SK-N-SH treated with all-trans-retinoic acid at 6 μM for 48 hours (cell line): ENCODE results near the gene PEX5L.

ENCODE experiments used
- ATAC-seq: fragments of 200-7000 bp; cut with Tn5 transposase; 3 replicates; pipeline ENCODE4 v1.9.1; 2020; ENCODE audit warnings: mild to moderate bottlenecking, moderate library complexity
- ARNTL ChIP-seq: fragments of 450-650 bp; formaldehyde crosslinking; IDR thresholded peaks from 2 replicates; pipeline ENCODE4 v1.5.0; 2020; ENCODE audit warnings: low read depth, mild to moderate bottlenecking, moderate library complexity, borderline replicate concordance
- BACH2 ChIP-seq: fragments of 250-450 bp; sonication (Bioruptor Pico); IDR thresholded peaks from 2 replicates; pipeline ENCODE4 v1.9.0; 2021; ENCODE audit warnings: mild to moderate bottlenecking, borderline replicate concordance
- CREB5 ChIP-seq: fragments of 250-450 bp; sonication (Bioruptor Pico); IDR thresholded peaks from 2 replicates; pipeline ENCODE4 v1.5.1; 2020; ENCODE audit warnings: low read depth, mild to moderate bottlenecking, moderate library complexity
- CSDC2 ChIP-seq: fragments of 250-450 bp; sonication (Bioruptor Pico); IDR thresholded peaks from 2 replicates; pipeline ENCODE4 v1.5.0; 2020; ENCODE audit warnings: mild to moderate bottlenecking, moderate library complexity
- ESRRG ChIP-seq: fragments of 250-450 bp; sonication (Bioruptor Pico); IDR thresholded peaks from 2 replicates; pipeline ENCODE4 v1.6.1; 2021; ENCODE audit warnings: mild to moderate bottlenecking
- GLIS3 ChIP-seq: fragments of 250-450 bp; sonication (Bioruptor Pico); IDR thresholded peaks from 2 replicates; pipeline ENCODE4 v1.5.0; 2020; ENCODE audit warnings: mild to moderate bottlenecking, moderate library complexity
- OSR1 ChIP-seq: fragments of 250-450 bp; sonication (Bioruptor Pico); IDR thresholded peaks from 2 replicates; pipeline ENCODE4 v1.8.0; 2022; ENCODE audit warnings: moderate library complexity, mild to moderate bottlenecking, inconsistent platforms
- PATZ1 ChIP-seq: fragments of 250-450 bp; sonication (Bioruptor Pico); IDR thresholded peaks from 2 replicates; pipeline ENCODE4 v1.8.0; 2020; ENCODE audit warnings: mild to moderate bottlenecking, moderate library complexity, borderline replicate concordance
- PPARA ChIP-seq: fragments of 250-450 bp; sonication (Bioruptor Pico); IDR thresholded peaks from 2 replicates; pipeline ENCODE4 v1.5.0; 2020; ENCODE audit warnings: mild to moderate bottlenecking, borderline replicate concordance
- RARB ChIP-seq: fragments of 250-450 bp; sonication (Bioruptor Pico); IDR thresholded peaks from 2 replicates; pipeline ENCODE4 v1.8.0; 2021; ENCODE audit warnings: mild to moderate bottlenecking, moderate library complexity
- SNAI2 ChIP-seq: fragments of 250-450 bp; sonication (Bioruptor Pico); IDR thresholded peaks from 2 replicates; pipeline ENCODE4 v1.5.0; 2020; ENCODE audit warnings: mild to moderate bottlenecking, moderate library complexity
- TCF4 ChIP-seq: fragments of 250-450 bp; sonication (Bioruptor Pico); IDR thresholded peaks from 2 replicates; pipeline ENCODE4 v1.8.0; 2021; ENCODE audit warnings: mild to moderate bottlenecking, moderate library complexity, borderline replicate concordance
- TOX ChIP-seq: fragments of 250-450 bp; sonication (Bioruptor Pico); IDR thresholded peaks from 2 replicates; pipeline ENCODE4 v1.8.0; 2021; ENCODE audit warnings: mild to moderate bottlenecking, moderate library complexity, borderline replicate concordance
- TSHZ2 ChIP-seq: fragments of 250-450 bp; sonication (Bioruptor Pico); IDR thresholded peaks from 2 replicates; pipeline ENCODE4 v1.5.0; 2020; ENCODE audit warnings: mild to moderate bottlenecking, moderate library complexity
- ZC3H10 ChIP-seq: fragments of 250-450 bp; sonication (Bioruptor Pico); IDR thresholded peaks from 2 replicates; pipeline ENCODE4 v1.5.1; 2021; ENCODE audit warnings: mild to moderate bottlenecking, moderate library complexity
- ZFP3 ChIP-seq: fragments of 250-450 bp; sonication (Bioruptor Pico); IDR thresholded peaks from 2 replicates; pipeline ENCODE4 v1.5.0; 2020; ENCODE audit warnings: mild to moderate bottlenecking, moderate library complexity
- ZFP30 ChIP-seq: fragments of 450-650 bp; formaldehyde crosslinking; IDR thresholded peaks from 2 replicates; pipeline ENCODE4 v1.5.0; 2022; ENCODE audit warnings: mild to moderate bottlenecking, moderate library complexity
- ZNF565 ChIP-seq: fragments of 450-650 bp; formaldehyde crosslinking; conservative IDR thresholded peaks from 2 replicates; pipeline ENCODE4 v1.5.0; 2020; ENCODE audit warnings: low read depth, mild to moderate bottlenecking, moderate library complexity
- ZNF70 ChIP-seq: fragments of 450-650 bp; formaldehyde crosslinking; IDR thresholded peaks from 2 replicates; pipeline ENCODE4 v1.5.0; 2020; ENCODE audit warnings: mild to moderate bottlenecking, moderate library complexity
- ZNF8 ChIP-seq: fragments of 450-650 bp; formaldehyde crosslinking; IDR thresholded peaks from 2 replicates; pipeline ENCODE4 v1.5.0; 2020; ENCODE audit warnings: mild to moderate bottlenecking, moderate library complexity
- TF ChIP-seq, protein P1 (sequence below): fragments of 250-450 bp; sonication (Bioruptor Pico); IDR thresholded peaks from 2 replicates; pipeline ENCODE4 v1.8.0; 2021; ENCODE audit warnings: low read depth, mild to moderate bottlenecking, moderate library complexity, borderline replicate concordance
- TF ChIP-seq, protein P2 (sequence below): fragments of 250-450 bp; sonication (Bioruptor Pico); IDR thresholded peaks from 2 replicates; pipeline ENCODE4 v1.5.1; 2021; ENCODE audit warnings: mild to moderate bottlenecking, moderate library complexity

Gene PEX5L

DNA sequence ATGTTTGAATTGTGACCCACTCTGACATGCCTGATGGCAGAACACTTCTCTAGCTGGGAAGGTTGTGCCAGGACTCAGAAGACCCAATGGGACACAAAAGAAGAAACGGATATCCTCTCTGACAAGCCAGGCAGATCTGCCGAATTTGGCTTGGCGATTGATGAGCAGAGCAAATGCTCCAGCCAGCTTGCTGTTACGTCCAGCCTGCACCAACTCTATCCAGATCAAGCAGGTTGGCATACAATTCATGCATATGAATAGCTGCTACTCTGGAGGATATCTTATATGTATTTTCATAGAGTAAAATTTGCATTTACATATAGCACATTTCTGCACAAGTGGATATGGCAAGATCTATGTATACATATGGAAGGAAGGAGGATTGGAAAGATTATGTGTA lies 102.8 kb downstream of the PEX5L start:
- no peak for ATAC-seq
- TF ChIP-seq ZNF70 (CRISPR knock-in tag) (no peak), OSR1 (CRISPR knock-in tag) (no peak), ESRRG (no peak), TSHZ2 (no peak), PPARA (CRISPR knock-in tag) (no peak), ZFP3 (CRISPR knock-in tag) (no peak)

- TF ChIP-seq PPARA (CRISPR knock-in tag) (no peak), ZNF70 (CRISPR knock-in tag) (no peak)
- ATAC-seq = no peak
Measured at GRCh38 chr3:179933080-179933479, 103.7 kb downstream of the PEX5L start.

GRCh38 chr3:179932674-179933073 lies 104.1 kb downstream of the PEX5L start:
- TF ChIP-seq ESRRG = no peak
- no peak for TF ChIP-seq TCF4 (CRISPR knock-in tag)
- no peak for TF ChIP-seq CREB5 (CRISPR knock-in tag)
- TF ChIP-seq ARNTL (CRISPR knock-in tag) = no peak
- no peak for TF ChIP-seq PATZ1
- TF ChIP-seq CSDC2 (CRISPR knock-in tag) = no peak
- TF ChIP-seq ZNF70 (CRISPR knock-in tag) = no peak
- TF ChIP-seq RARB (CRISPR knock-in tag) = no peak
- no peak for TF ChIP-seq ZFP30 (CRISPR knock-in tag)
- TF ChIP-seq, protein P1, sequence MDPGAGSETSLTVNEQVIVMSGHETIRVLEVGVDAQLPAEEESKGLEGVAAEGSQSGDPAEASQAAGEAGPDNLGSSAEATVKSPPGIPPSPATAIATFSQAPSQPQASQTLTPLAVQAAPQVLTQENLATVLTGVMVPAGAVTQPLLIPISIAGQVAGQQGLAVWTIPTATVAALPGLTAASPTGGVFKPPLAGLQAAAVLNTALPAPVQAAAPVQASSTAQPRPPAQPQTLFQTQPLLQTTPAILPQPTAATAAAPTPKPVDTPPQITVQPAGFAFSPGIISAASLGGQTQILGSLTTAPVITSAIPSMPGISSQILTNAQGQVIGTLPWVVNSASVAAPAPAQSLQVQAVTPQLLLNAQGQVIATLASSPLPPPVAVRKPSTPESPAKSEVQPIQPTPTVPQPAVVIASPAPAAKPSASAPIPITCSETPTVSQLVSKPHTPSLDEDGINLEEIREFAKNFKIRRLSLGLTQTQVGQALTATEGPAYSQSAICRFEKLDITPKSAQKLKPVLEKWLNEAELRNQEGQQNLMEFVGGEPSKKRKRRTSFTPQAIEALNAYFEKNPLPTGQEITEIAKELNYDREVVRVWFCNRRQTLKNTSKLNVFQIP = no peak
- no peak for TF ChIP-seq BACH2 (CRISPR knock-in tag)
- TF ChIP-seq, protein P2, sequence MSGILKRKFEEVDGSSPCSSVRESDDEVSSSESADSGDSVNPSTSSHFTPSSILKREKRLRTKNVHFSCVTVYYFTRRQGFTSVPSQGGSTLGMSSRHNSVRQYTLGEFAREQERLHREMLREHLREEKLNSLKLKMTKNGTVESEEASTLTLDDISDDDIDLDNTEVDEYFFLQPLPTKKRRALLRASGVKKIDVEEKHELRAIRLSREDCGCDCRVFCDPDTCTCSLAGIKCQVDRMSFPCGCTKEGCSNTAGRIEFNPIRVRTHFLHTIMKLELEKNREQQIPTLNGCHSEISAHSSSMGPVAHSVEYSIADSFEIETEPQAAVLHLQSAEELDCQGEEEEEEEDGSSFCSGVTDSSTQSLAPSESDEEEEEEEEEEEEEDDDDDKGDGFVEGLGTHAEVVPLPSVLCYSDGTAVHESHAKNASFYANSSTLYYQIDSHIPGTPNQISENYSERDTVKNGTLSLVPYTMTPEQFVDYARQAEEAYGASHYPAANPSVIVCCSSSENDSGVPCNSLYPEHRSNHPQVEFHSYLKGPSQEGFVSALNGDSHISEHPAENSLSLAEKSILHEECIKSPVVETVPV (CRISPR knock-in tag) = no peak
- no peak for TF ChIP-seq ZC3H10 (CRISPR knock-in tag)
- TF ChIP-seq TOX (CRISPR knock-in tag) = no peak
- TF ChIP-seq OSR1 (CRISPR knock-in tag) = no peak
- TF ChIP-seq ZNF8 (CRISPR knock-in tag) = no peak
- TF ChIP-seq PPARA (CRISPR knock-in tag) = no peak
- no peak for TF ChIP-seq GLIS3 (CRISPR knock-in tag)
- no peak for TF ChIP-seq ZNF565 (CRISPR knock-in tag)
- no peak for TF ChIP-seq SNAI2
- ATAC-seq = no peak
